Uterus (tissue), 4 donors: Measurements from ENCODE around the gene NABP2. TPM values are rescaled to one million over a fixed set of nuclear protein-coding genes. Genes with fewer than 3 reads are reported as not detected.

ENCODE experiments used
- DNase-seq, 2 donors: peaks; one replicate each; pipeline ENCODE4 v3.0.0-alpha.2; 2019 to 2020
- H3K27ac ChIP-seq, 2 donors: fragments of 200-600 bp; sonication (generic); 1 replicate in 1 of 2; 2 replicates in 1 of 2; pipeline ENCODE4 v1.5.1; 2016 to 2018
- H3K27me3 ChIP-seq, 2 donors: fragments of 200-600 bp; sonication (generic); one replicate each; pipeline ENCODE4 v1.5.1; 2018 to 2019; ENCODE audit warnings: control low read depth in 1 of 2
- H3K36me3 ChIP-seq, 2 donors: fragments of 200-600 bp; sonication (generic); one replicate each; pipeline ENCODE4 v1.5.1; 2019; ENCODE audit warnings: control low read depth in 1 of 2
- H3K4me1 ChIP-seq, 2 donors: fragments of 200-600 bp; sonication (generic); one replicate each; pipeline ENCODE4 v1.5.1; 2018 to 2019; ENCODE audit warnings: control low read depth in 1 of 2
- H3K4me3 ChIP-seq, 2 donors: fragments of 200-600 bp; sonication (generic); 1 replicate in 1 of 2; 2 replicates in 1 of 2; pipeline ENCODE4 v1.5.1; 2018 to 2019; ENCODE audit warnings: mild to moderate bottlenecking in 1 of 2
- H3K9me3 ChIP-seq, 2 donors: fragments of 200-600 bp; sonication (generic); one replicate each; pipeline ENCODE4 v1.5.1; 2019; ENCODE audit warnings: control low read depth in 1 of 2
- POLR2A ChIP-seq, 2 donors: fragments of 450-650 bp; IDR thresholded peaks; one replicate each; pipeline ENCODE4 v1.6.1; 2016; ENCODE audit warnings: antibody characterized with exemption in 2 of 2, mild to moderate bottlenecking in 1 of 2, moderate library complexity in 1 of 2
- intact Hi-C: fragments of 100-400 bp; cut with DNase I; formaldehyde crosslinking; loops from one replicate; pipeline ENCODE4 v1.15.1; 2023; ENCODE audit warnings: low total_unique reads
- total RNA-seq, 4 donors: library from RNA; depleted of rRNA in 3 of 4; stranded (reverse); fragments of >200 nt in 3 of 4; gene quantifications; one replicate each; pipeline versions ENCODE4 v1.1.0 to v1.2.4, GENCODE V29; 2014 to 2023
- TF ChIP-seq, protein P1 (sequence below), 4 experiments: fragments of 200-600 bp in 2 of 4; fragments of 450-650 bp in 2 of 4; sonication (generic) in 2 of 4; IDR thresholded peaks; one replicate each; pipeline ENCODE4 v1.5.1; 2016 to 2019; ENCODE audit warnings: antibody characterized with exemption in 4 of 4, mild to moderate bottlenecking in 2 of 4, moderate library complexity in 1 of 4
- donor health status: DM: yes; HTN: yes; CAD: no.

NABP2 gene
- total RNA-seq, 4 donors from 2014 or later, result 5.0 to 28.4 (median 12.2) TPM

DNA sequence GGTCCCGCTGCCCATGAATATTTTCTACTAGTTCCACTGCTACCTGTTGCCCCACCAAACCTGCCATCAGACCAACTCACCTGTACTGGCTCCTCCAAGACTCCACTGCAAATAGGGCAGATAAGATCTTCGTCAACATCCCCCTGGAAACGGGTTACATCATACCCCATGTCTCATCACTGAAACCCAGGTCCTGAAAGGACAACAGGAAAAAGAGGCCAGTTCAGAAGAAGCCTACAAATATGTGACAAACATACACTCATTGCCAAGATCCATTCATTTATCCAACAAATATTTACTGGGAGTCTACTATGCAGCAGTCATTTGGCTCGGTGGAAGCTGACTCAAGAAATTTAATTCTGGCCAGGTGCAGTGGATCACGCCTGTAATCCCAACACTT lies 10.3 kb upstream of the NABP2 start:
- intact Hi-C loops, result no loop called here
- Histone ChIP-seq H3K27me3 (no peaks in the 10 kb centered on the region), H3K4me1 (no peaks in the 10 kb centered on the region), H3K27ac (no peak overlapping the region), H3K9me3 (no peaks in the 10 kb centered on the region), H3K36me3 (no peaks in the 10 kb centered on the region), H3K4me3 (no peak overlapping the region)
- no peak for DNase-seq
- TF ChIP-seq POLR2A (IDR thresholded peaks at IDR 0.05), result no peak
- TF ChIP-seq, protein P1, sequence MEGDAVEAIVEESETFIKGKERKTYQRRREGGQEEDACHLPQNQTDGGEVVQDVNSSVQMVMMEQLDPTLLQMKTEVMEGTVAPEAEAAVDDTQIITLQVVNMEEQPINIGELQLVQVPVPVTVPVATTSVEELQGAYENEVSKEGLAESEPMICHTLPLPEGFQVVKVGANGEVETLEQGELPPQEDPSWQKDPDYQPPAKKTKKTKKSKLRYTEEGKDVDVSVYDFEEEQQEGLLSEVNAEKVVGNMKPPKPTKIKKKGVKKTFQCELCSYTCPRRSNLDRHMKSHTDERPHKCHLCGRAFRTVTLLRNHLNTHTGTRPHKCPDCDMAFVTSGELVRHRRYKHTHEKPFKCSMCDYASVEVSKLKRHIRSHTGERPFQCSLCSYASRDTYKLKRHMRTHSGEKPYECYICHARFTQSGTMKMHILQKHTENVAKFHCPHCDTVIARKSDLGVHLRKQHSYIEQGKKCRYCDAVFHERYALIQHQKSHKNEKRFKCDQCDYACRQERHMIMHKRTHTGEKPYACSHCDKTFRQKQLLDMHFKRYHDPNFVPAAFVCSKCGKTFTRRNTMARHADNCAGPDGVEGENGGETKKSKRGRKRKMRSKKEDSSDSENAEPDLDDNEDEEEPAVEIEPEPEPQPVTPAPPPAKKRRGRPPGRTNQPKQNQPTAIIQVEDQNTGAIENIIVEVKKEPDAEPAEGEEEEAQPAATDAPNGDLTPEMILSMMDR (IDR thresholded peaks at IDR 0.05), result no peak

DNA sequence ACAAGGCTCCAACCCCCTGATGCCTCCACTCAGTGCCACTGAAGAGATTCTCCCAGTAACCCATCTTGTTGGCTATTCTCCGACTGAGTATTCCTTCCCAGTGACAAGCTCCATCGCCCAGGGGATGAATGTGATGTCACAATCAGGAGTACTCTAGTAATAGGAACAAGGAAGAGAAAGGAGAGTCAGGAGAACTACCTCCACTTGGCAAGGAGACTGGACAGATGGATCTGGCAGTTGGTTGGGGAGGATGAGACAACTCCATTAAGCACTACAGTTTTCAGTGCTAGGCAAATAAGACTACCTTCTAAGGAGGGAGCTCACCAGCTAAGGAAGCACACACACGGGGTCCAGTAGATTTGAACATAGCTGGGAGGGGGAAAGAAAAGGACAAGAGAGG lies 7.7 kb upstream of the NABP2 start:
- H3K9me3 ChIP-seq, result no peaks in the 10 kb centered on the region
- intact Hi-C loops, result no loop called here
- no peaks in the 10 kb centered on the region for H3K27me3 ChIP-seq
- H3K4me3 ChIP-seq, result no peak overlapping the region
- no peaks in the 10 kb centered on the region for H3K36me3 ChIP-seq
- no peak for TF ChIP-seq POLR2A (IDR thresholded peaks at IDR 0.05)
- TF ChIP-seq, protein P1 (IDR thresholded peaks at IDR 0.05), result no peak
- no peak for DNase-seq
- no peak overlapping the region for H3K27ac ChIP-seq
- H3K4me1 ChIP-seq, result peaks cover 0 to 8% of the 10 kb centered on the region in 2 donors

DNA sequence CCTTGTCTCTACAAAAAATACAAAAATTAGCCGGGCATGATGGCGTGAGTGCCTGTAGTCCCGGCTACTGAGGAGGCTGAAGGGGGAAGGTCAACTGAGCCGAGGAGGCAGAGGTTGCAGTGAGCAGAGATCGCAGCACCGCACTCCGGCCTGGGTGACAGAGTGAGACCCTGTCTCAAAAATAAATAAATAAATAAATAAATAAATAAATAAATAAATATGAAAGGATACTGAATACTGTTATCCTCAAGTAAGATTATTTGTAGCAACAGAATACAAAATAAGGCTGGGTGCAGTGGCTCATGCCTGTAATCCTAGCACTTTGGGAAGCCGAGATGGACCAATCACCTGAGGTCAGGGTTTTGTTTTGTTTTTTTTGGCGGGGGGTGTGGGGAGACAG lies 4.3 kb upstream of the NABP2 start:
- H3K27ac ChIP-seq, result peak overlapping the region; percentile 98 to 99
- TF ChIP-seq, protein P1 (IDR thresholded peaks at IDR 0.05), result no peak
- no peak for TF ChIP-seq POLR2A (IDR thresholded peaks at IDR 0.05)
- H3K4me1 ChIP-seq, result peaks cover 8% of the 10 kb centered on the region in 2 donors
- H3K27me3 ChIP-seq, result no peaks in the 10 kb centered on the region
- no peaks in the 10 kb centered on the region for H3K36me3 ChIP-seq
- H3K4me3 ChIP-seq, result no peak overlapping the region
- intact Hi-C loops, result loop anchor here (5.0 kb wide), 1 partner anchor 103 kb away; the partner anchor contains the start of genes RPL41 and ZC3H10
- no peaks in the 10 kb centered on the region for H3K9me3 ChIP-seq
- DNase-seq, result no peak

DNA sequence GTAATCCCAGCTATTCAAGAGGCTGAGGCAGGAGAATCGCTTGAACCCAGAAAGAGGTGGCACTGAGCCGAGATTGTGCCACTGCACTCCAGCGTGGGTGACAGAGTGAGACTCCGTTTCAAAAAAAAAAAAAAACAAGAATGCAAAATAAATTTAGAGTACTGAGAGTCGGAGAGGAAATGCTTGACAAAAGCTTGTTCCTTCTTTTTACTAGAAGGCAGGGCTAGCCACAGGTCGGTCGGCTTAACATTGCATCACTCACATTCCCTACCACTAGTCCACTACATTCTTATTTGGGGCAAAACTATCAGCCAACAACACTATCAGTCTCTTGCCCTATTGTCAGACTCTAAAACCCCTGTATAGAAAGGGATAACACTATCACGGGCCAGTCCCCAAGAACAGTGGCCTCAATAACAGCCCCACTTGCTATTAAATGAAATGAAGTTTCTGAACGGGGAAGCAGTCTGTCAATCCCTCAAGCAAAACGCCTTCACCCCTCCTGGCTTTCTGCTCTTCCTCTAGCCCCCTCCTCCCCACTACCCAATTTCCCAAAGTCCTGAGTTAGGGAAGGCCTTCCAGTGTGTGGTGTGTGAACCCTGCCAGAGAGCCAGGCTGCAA lies 3.4 kb upstream of the NABP2 start:
- intact Hi-C loops, result loop anchor here (5.0 kb wide), 1 partner anchor 103 kb away; the partner anchor contains the start of genes RPL41 and ZC3H10
- Histone ChIP-seq H3K36me3 (no peaks in the 10 kb centered on the region), H3K4me3 (peak overlapping the region; percentile 74 to 77), H3K27ac (peak overlapping the region; percentile 98 to 99), H3K4me1 (peaks cover 8% of the 10 kb centered on the region in 2 donors), H3K9me3 (no peaks in the 10 kb centered on the region), H3K27me3 (no peaks in the 10 kb centered on the region)
- no peak for TF ChIP-seq POLR2A (IDR thresholded peaks at IDR 0.05)
- TF ChIP-seq, protein P1 (IDR thresholded peaks at IDR 0.05), result no peak
- DNase-seq, result no peak

DNA sequence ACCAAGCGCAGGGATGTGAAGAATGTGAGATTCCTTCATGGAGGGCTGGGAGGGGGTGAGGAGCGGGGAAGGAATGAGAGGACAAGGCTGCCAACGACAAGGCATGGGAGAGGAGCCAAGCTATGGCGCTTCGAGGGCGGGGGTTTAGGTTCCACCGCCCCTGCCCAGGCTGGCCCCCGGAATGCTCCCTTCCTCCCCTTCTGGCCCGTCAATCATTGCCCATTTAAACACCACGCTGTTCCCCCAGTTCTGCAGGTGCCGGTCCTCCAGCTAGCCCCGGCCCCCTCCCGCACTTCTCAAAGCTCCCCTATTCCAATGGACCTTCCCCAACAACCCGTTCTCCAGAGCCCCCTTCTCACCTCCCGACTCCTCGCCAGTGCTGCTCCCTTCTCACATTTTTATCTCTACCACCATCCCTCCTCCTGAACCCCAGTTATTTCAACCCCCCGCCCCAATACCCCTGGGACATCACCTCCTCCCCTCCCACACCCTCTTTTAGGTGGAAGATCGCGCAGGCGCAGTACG lies 2.8 kb upstream of the NABP2 start:
- no peaks in the 10 kb centered on the region for H3K9me3 ChIP-seq
- H3K4me3 ChIP-seq, result peak overlapping the region; percentile 74 to 77
- H3K27me3 ChIP-seq, result no peaks in the 10 kb centered on the region
- peak overlapping the region; percentile 98 to 99 for H3K27ac ChIP-seq
- H3K4me1 ChIP-seq, result peaks cover 8% of the 10 kb centered on the region in 2 donors
- TF ChIP-seq, protein P1 (IDR thresholded peaks at IDR 0.05), result no peak
- TF ChIP-seq POLR2A (IDR thresholded peaks at IDR 0.05), result no peak
- H3K36me3 ChIP-seq, result no peaks in the 10 kb centered on the region
- DNase-seq, result peak; percentile 62 to 70
- intact Hi-C loops, result loop anchor here (5.0 kb wide), 1 partner anchor 104 kb away; the partner anchor contains the start of genes RPL41 and ZC3H10
